K562 (cell line): ENCODE measurements around the gene LAMB4. TPM values are rescaled to one million over a fixed set of nuclear protein-coding genes. Genes with fewer than 3 reads are reported as not detected.
A peak's percentile ranks its signal among the peaks of the same experiment; 100 is the strongest.

ENCODE experiments used
- ATAC-seq: fragments of 200-7000 bp; cut with Tn5 transposase; 3 replicates; pipeline ENCODE4 v1.9.1; 2020; ENCODE audit warnings: moderate library complexity
- BruUV-seq: library from RNA; stranded (reverse); fragments of 400-500 nt; replicated peaks from 2 replicates; lab custom pipeline; 2021; lab: Mats Ljungman, UMichigan
- CTCF ChIA-PET: fragments of 300-600 bp; formaldehyde crosslinking; extraction: SDS; loops from one replicate; lab custom pipeline; 2021; ENCODE audit warnings: low intra/inter-chr PET ratio; lab: Yijun Ruan, JAX
- POLR2A ChIA-PET: fragments of 300-600, 350-650 bp; sonication (Branson Sonifier 250); formaldehyde crosslinking; extraction: SDS; loops from one replicate; lab custom pipeline; 2021; ENCODE audit warnings: antibody characterized with exemption, inconsistent platforms; lab: Yijun Ruan, JAX
- DNase-seq, 4 experiments: peaks; one replicate each; pipeline versions ENCODE4 v3.0.0 to v3.0.0-alpha.2; 2011 to 2018; ENCODE audit warnings: low spot score in 3 of 4, mixed read lengths in 3 of 4; ENCODE audit errors: extremely low read depth in 1 of 4
- FAIRE-seq: peaks from 2 replicates; lab custom pipeline; 2011; peaks lifted over from hg19 to GRCh38; lab: Jason Lieb, UNC
- H2AFZ ChIP-seq: 2 replicates; pipeline ENCODE4 v1.6.0; 2011; ENCODE audit warnings: low read depth, low read length, control low read depth, inconsistent platforms
- H3K27ac ChIP-seq: fragments of 200-600 bp; 3 replicates; pipeline ENCODE4 v1.8.0; 2011; ENCODE audit warnings: low read depth, mild to moderate bottlenecking, control low read depth, inconsistent platforms, low read length, moderate library complexity, mixed read lengths; ENCODE audit errors: extremely low read depth
- H3K27me3 ChIP-seq, 2 experiments: fragments of 300-600 bp in 1 of 2; 2 replicates in 1 of 2; 3 replicates in 1 of 2; pipeline versions ENCODE4 v1.6.0 to v1.8.0; 2011; ENCODE audit warnings: inconsistent platforms in 2 of 2, low read length in 2 of 2, mild to moderate bottlenecking in 1 of 2, mixed read lengths in 1 of 2, moderate library complexity in 1 of 2; ENCODE audit not compliant: control insufficient read depth in 2 of 2, insufficient read depth in 2 of 2
- H3K36me3 ChIP-seq: fragments of 300-600 bp; 3 replicates; pipeline ENCODE4 v1.8.0; 2011; ENCODE audit warnings: mild to moderate bottlenecking, low read length, inconsistent platforms; ENCODE audit not compliant: control insufficient read depth, insufficient read depth
- H3K4me1 ChIP-seq, 2 experiments: fragments of 200-600 bp in 1 of 2; replicated peaks in 1 of 2; 2 replicates in 1 of 2; 3 replicates in 1 of 2; pipeline versions ENCODE4 v1.5.1 to v1.8.0; 2011; ENCODE audit warnings: inconsistent platforms in 2 of 2, low read length in 2 of 2, mild to moderate bottlenecking in 1 of 2, mixed read lengths in 1 of 2, moderate library complexity in 1 of 2; ENCODE audit not compliant: control insufficient read depth in 2 of 2, insufficient read depth in 2 of 2
- H3K4me2 ChIP-seq: 2 replicates; pipeline ENCODE4 v1.6.1; 2011; ENCODE audit warnings: low read length, control low read depth, inconsistent platforms, mixed read lengths; ENCODE audit not compliant: insufficient read depth
- H3K4me3 ChIP-seq: fragments of 200-600 bp; sonication (generic), shearing (Covaris generic); 2 replicates; pipeline ENCODE4 v1.5.1; 2016; ENCODE audit warnings: control low read depth, inconsistent platforms
- H3K79me2 ChIP-seq: fragments of 200-600 bp; 3 replicates; pipeline ENCODE4 v1.8.0; 2011; ENCODE audit warnings: low read length, inconsistent platforms; ENCODE audit not compliant: control insufficient read depth, insufficient read depth
- H3K9ac ChIP-seq, 2 experiments: 2 replicates each; pipeline versions ENCODE4 v1.6.0 to v1.6.1; 2011; ENCODE audit warnings: low read depth in 2 of 2, low read length in 2 of 2, control low read depth in 1 of 2, inconsistent platforms in 1 of 2, mild to moderate bottlenecking in 1 of 2, mixed read lengths in 1 of 2; ENCODE audit not compliant: insufficient read depth in 1 of 2
- H3K9me1 ChIP-seq: one replicate; pipeline ENCODE4 v1.6.0; 2011; ENCODE audit warnings: inconsistent platforms, mild to moderate bottlenecking, low read length, moderate library complexity; ENCODE audit not compliant: control insufficient read depth, insufficient read depth
- H3K9me3 ChIP-seq: replicated peaks from 2 replicates; pipeline ENCODE4 v1.5.1; 2011; ENCODE audit warnings: low read depth, low read length, inconsistent platforms; ENCODE audit not compliant: control insufficient read depth, insufficient read depth
- H4K20me1 ChIP-seq: replicated peaks from 2 replicates; pipeline ENCODE4 v1.6.1; 2011; ENCODE audit warnings: low read length, inconsistent platforms, mixed read lengths; ENCODE audit not compliant: control insufficient read depth, insufficient read depth
- FOXK2 ChIP-seq, 2 experiments: fragments of 450-650 bp; IDR thresholded peaks in 1 of 2; conservative IDR thresholded peaks in 1 of 2; 2 replicates each; pipeline ENCODE4 v1.6.1; 2016; ENCODE audit warnings: low read depth in 2 of 2, mild to moderate bottlenecking in 1 of 2
- FOXP1 ChIP-seq: sonication (generic); formaldehyde crosslinking; IDR thresholded peaks from 2 replicates; pipeline ENCODE4 v1.8.0; 2022; ENCODE audit warnings: mild to moderate bottlenecking, missing genetic modification reagents
- LCOR ChIP-seq: sonication (generic); formaldehyde crosslinking; IDR thresholded peaks from 2 replicates; pipeline ENCODE4 v1.8.0; 2022; ENCODE audit warnings: mild to moderate bottlenecking, missing genetic modification reagents
- MAZ ChIP-seq, 2 experiments: fragments of 450-650 bp in 1 of 2; sonication (generic) in 1 of 2; formaldehyde crosslinking; IDR thresholded peaks in 1 of 2; conservative IDR thresholded peaks in 1 of 2; 2 replicates each; pipeline versions ENCODE4 v1.4.0 to v1.5.0; 2020; ENCODE audit warnings: mild to moderate bottlenecking in 1 of 2, missing genetic modification reagents in 1 of 2
- MCM2 ChIP-seq: fragments of 450-650 bp; IDR thresholded peaks from 2 replicates; pipeline ENCODE4 v1.6.1; 2017; ENCODE audit warnings: low read depth, mild to moderate bottlenecking
- NCOA6 ChIP-seq: fragments of 450-650 bp; IDR thresholded peaks from 2 replicates; pipeline ENCODE4 v1.6.1; 2017; ENCODE audit warnings: mild to moderate bottlenecking
- POLR2AphosphoS2 ChIP-seq: IDR thresholded peaks from 2 replicates; pipeline ENCODE4 v1.6.1; 2012; ENCODE audit warnings: low read length, improper control_type of control experiment
- PPARD ChIP-seq: fragments of 250-450 bp; sonication (Bioruptor Pico); IDR thresholded peaks from 2 replicates; pipeline ENCODE4 v1.8.0; 2022; ENCODE audit warnings: inconsistent platforms, mild to moderate bottlenecking, moderate library complexity
- RB1 ChIP-seq: fragments of 450-650 bp; IDR thresholded peaks from 2 replicates; pipeline ENCODE4 v1.6.1; 2017; ENCODE audit warnings: low read depth, mild to moderate bottlenecking
- RCOR1 ChIP-seq, 2 experiments: IDR thresholded peaks; 2 replicates each; pipeline ENCODE4 v1.6.1; 2012; ENCODE audit warnings: low read depth in 2 of 2, low read length in 2 of 2, borderline replicate concordance in 1 of 2, improper control_type of control experiment in 1 of 2
- SOX6 ChIP-seq: fragments of 450-650 bp; IDR thresholded peaks from 2 replicates; pipeline ENCODE4 v1.6.1; 2014; ENCODE audit warnings: mild to moderate bottlenecking
- SREBF2 ChIP-seq: sonication (generic); formaldehyde crosslinking; IDR thresholded peaks from 2 replicates; pipeline ENCODE4 v1.4.0; 2020; ENCODE audit warnings: mild to moderate bottlenecking, missing genetic modification reagents
- ZEB2 ChIP-seq: fragments of 450-650 bp; IDR thresholded peaks from 2 replicates; pipeline ENCODE4 v1.6.1; 2016
- ZNF217 ChIP-seq: sonication (generic); formaldehyde crosslinking; IDR thresholded peaks from 2 replicates; pipeline ENCODE4 v1.8.0; 2022; ENCODE audit warnings: mild to moderate bottlenecking, missing genetic modification reagents
- ZNF232 ChIP-seq: sonication (generic); formaldehyde crosslinking; IDR thresholded peaks from 2 replicates; pipeline ENCODE4 v1.8.0; 2022; ENCODE audit warnings: mild to moderate bottlenecking, missing genetic modification reagents
- ZNF384 ChIP-seq: IDR thresholded peaks from 2 replicates; pipeline ENCODE4 v1.6.1; 2012; ENCODE audit warnings: low read depth, low read length, improper control_type of control experiment
- ZNF57 ChIP-seq: fragments of 450-650 bp; formaldehyde crosslinking; IDR thresholded peaks from 2 replicates; pipeline ENCODE4 v1.4.0; 2020; ENCODE audit warnings: mild to moderate bottlenecking, moderate library complexity
- ZNF785 ChIP-seq: fragments of 250-450 bp; sonication (Bioruptor Pico); IDR thresholded peaks from 2 replicates; pipeline ENCODE4 v1.4.0; 2020; ENCODE audit warnings: mild to moderate bottlenecking
- WGBS: fragments of 100-300 bp; shearing (Covaris generic); methylation state at CpG from one replicate; pipeline ENCODE4 v1.1.6; 2016; ENCODE audit warnings: low coverage, mixed read lengths; ENCODE audit not compliant: insufficient coverage; ENCODE audit errors: missing lambda C conversion rate; 5-methylcytosine and 5-hydroxymethylcytosine counted together
- in situ Hi-C: fragments of 300-500 bp; cut with MboI; formaldehyde crosslinking; loops from 4 replicates; pipeline ENCODE4 v1.15.0; 2018; ENCODE audit warnings: inconsistent platforms, mixed read lengths
- intact Hi-C: fragments of 100-400 bp; cut with micrococcal nuclease; formaldehyde crosslinking; loops from 2 replicates; pipeline ENCODE4 v1.14.2; 2022
- polyA plus RNA-seq, 8 experiments: library from polyadenylated mRNA; depleted of rRNA in 4 of 8; stranded (reverse) in 5 of 8; unstranded in 3 of 8; fragments of >200 nt; fragmentation: Nextera tagmentation in 2 of 8; fragmentation: Illumina TruSeq in 1 of 8; extraction: Ambion mirVana in 2 of 8; extraction: Trizol in 1 of 8; gene quantifications; 2 replicates each; pipeline versions ENCODE4 v1.2.1 to v1.2.3, GENCODE V29; 2011 to 2014; ENCODE audit warnings: inconsistent platforms in 1 of 8, missing spikeins in 1 of 8
- total RNA-seq, 7 experiments: library from RNA; depleted of rRNA in 6 of 7; stranded (reverse); fragments of >200 nt in 6 of 7; fragmentation: Illumina TruSeq in 2 of 7; extraction: Trizol in 2 of 7; gene quantifications; 2 replicates each; pipeline versions ENCODE4 v1.2.1 to v1.2.3, GENCODE V29; 2011 to 2021; ENCODE audit warnings: low replicate concordance in 1 of 7
- TF ChIP-seq, protein P1 (sequence below): fragments of 450-650 bp; IDR thresholded peaks from 2 replicates; pipeline ENCODE4 v1.6.1; 2016
- TF ChIP-seq, protein P2 (sequence below): sonication (generic); formaldehyde crosslinking; IDR thresholded peaks from 2 replicates; pipeline ENCODE4 v1.8.1; 2023; ENCODE audit warnings: mild to moderate bottlenecking, missing genetic modification reagents

The LAMB4 gene
- total and polyA plus RNA-seq, 9 of the 15 experiments (the other 6 are each of a cell fraction or from before 2014, with no cell fraction given), result 0.06 to 0.13 (median 0.07) TPM; not detected in 6

DNA sequence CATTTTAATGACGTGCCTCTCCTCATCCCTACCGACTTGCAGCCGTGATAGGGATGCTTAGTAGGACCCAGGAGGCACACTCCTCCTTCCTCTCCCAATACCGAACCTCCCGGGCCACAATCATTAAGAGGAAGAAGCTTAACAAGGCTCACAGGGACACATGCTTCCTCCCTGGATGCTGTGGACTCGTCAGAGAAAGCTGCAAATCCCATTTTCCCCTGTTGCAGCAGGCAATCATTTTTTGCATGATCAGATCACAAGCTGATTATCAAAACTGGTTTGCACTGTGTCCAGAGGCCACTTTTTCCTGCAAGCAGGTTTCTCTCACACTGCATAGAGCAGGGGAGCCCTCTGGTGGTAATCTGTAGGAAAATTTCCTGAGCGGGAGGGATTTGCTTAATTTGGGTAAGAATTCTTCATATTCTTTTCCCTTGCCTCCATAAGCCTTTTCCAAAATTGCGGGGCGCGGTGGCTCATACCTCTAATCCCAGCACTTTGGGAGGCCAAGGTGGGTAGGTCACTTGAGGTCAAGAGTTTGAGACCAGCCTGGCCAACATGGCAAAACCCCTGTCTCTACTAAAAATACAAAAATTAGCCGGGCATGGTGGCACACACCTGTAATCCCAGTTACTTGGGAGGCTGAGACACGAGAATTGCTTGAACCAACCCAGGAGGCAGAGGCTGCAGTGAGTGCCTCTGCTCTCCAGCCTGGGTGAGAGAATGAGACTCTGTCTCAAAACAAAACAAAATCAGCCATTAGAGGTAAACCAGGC lies 16.1 kb upstream of the LAMB4 start:
- no peak overlapping the region; a peak in 1 of 4 replicates for H3K9ac ChIP-seq
- no peak overlapping the region for H3K4me2 ChIP-seq
- FAIRE-seq (peak; percentile 81), ATAC-seq (peak; percentile 83), DNase-seq (peak; percentile 54 to 88 (median 66))
- H4K20me1 ChIP-seq, result no peaks in the 10 kb centered on the region
- H3K9me1 ChIP-seq, result no peaks in the 10 kb centered on the region
- H2AFZ ChIP-seq, result 0 out of 2 replicates have a peak overlapping the region, but pooled peaks have one; percentile 1
- BruUV-seq, result no TSS peak
- H3K27me3 ChIP-seq, result peaks cover 0 to 4% of the 10 kb centered on the region in 2 experiments; a peak in 2 of 5 replicates
- POLR2A ChIA-PET, result interaction anchor here (1.0 to 1.8 kb wide), 5 partner anchors 14 to 644 kb away, joined by 3 to 5 read pairs (median 4); partner anchors contain the start of gene LAMB4
- CTCF ChIA-PET, result interaction anchor here (0.6 to 2.9 kb wide), 9 partner anchors 32 to 944 kb away, joined by 3 to 23 read pairs (median 4); partner anchors contain the start of gene CBLL1
- H3K36me3 ChIP-seq, result no peaks in the 10 kb centered on the region
- in situ Hi-C loops (loop anchor here (5.0 to 25.0 kb wide), 3 partner anchors 34 to 934 kb away; partner anchors contain the start of gene CBLL1), intact Hi-C loops (loop anchor here (1.0 to 10.0 kb wide), 8 partner anchors 32 to 944 kb away; partner anchors contain the start of genes CBLL1 and DLD)
- WGBS, result 10% methylated on average over 12 of the region's 12 CpGs
- no peaks in the 10 kb centered on the region for H3K79me2 ChIP-seq
- H3K27ac ChIP-seq, result no peak overlapping the region
- 0 out of 5 replicates have a peak, but pooled peaks cover 0 to 3% of the 10 kb centered on the region in 2 experiments for H3K4me1 ChIP-seq
- H3K4me3 ChIP-seq, result no peak overlapping the region
- no peaks in the 10 kb centered on the region for H3K9me3 ChIP-seq
- no peak for TF ChIP-seq ZNF785 (CRISPR knock-in tag)
- TF ChIP-seq ZNF57, result no peak
- no peak for TF ChIP-seq ZNF232
- TF ChIP-seq FOXK2 (conservative IDR thresholded peaks at IDR 0.05 in 1 of 2, IDR thresholded peaks at IDR 0.05 in 1 of 2; ENCODE audit: low read depth in 2 of 2), result no peak
- peak; percentile 78; the same call in 1 of the 2 replicates for TF ChIP-seq RB1
- TF ChIP-seq LCOR (CRISPR knock-in tag), result peak; percentile 61; the same call in 1 of the 2 replicates
- no peak for TF ChIP-seq SREBF2 (CRISPR knock-in tag)
- TF ChIP-seq RCOR1 (IDR thresholded peaks at IDR 0.05; ENCODE audit: borderline replicate concordance in 1 of 2, low read depth in 2 of 2, low read length in 2 of 2), result peak in 1 of 2 experiments; percentile 60; a peak in 1 of 4 replicates
- TF ChIP-seq MAZ (CRISPR knock-in tag; conservative IDR thresholded peaks at IDR 0.05 in 1 of 2, IDR thresholded peaks at IDR 0.05 in 1 of 2), result 0 out of 4 replicates have a peak, but pooled peaks of 1 of the 2 experiments have one; percentile 42
- TF ChIP-seq POLR2AphosphoS2, result no peak
- TF ChIP-seq, protein P1, sequence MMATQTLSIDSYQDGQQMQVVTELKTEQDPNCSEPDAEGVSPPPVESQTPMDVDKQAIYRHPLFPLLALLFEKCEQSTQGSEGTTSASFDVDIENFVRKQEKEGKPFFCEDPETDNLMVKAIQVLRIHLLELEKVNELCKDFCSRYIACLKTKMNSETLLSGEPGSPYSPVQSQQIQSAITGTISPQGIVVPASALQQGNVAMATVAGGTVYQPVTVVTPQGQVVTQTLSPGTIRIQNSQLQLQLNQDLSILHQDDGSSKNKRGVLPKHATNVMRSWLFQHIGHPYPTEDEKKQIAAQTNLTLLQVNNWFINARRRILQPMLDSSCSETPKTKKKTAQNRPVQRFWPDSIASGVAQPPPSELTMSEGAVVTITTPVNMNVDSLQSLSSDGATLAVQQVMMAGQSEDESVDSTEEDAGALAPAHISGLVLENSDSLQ, result no peak
- TF ChIP-seq ZNF217 (CRISPR knock-in tag), result no peak
- TF ChIP-seq NCOA6, result no peak
- TF ChIP-seq FOXP1 (CRISPR knock-in tag), result no peak
- no peak for TF ChIP-seq ZEB2
- no peak for TF ChIP-seq PPARD (CRISPR knock-in tag)
- peak; percentile 25; the same call in 1 of the 2 replicates for TF ChIP-seq SOX6
- no peak for TF ChIP-seq ZNF384
- no peak for TF ChIP-seq MCM2
- TF ChIP-seq, protein P2, sequence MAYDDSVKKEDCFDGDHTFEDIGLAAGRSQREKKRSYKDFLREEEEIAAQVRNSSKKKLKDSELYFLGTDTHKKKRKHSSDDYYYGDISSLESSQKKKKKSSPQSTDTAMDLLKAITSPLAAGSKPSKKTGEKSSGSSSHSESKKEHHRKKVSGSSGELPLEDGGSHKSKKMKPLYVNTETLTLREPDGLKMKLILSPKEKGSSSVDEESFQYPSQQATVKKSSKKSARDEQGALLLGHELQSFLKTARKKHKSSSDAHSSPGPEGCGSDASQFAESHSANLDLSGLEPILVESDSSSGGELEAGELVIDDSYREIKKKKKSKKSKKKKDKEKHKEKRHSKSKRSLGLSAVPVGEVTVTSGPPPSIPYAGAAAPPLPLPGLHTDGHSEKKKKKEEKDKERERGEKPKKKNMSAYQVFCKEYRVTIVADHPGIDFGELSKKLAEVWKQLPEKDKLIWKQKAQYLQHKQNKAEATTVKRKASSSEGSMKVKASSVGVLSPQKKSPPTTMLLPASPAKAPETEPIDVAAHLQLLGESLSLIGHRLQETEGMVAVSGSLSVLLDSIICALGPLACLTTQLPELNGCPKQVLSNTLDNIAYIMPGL (CRISPR knock-in tag), result 0 out of 2 replicates have a peak, but pooled peaks have one; percentile 73
